Measurements from ENCODE around the gene CD52. TPM values are rescaled to one million over a fixed set of nuclear protein-coding genes. Genes with fewer than 3 reads are reported as not detected.

Gene CD52
- total RNA-seq, 3 donors from 2014 or later: 6.9 to 17.8 (median 13.1) TPM

GRCh38 chr1:26278724-26279455 lies 38.9 kb upstream of the CD52 start:
- no peak for TF ChIP-seq CTCF (IDR thresholded peaks at IDR 0.05)
- Histone ChIP-seq H3K4me1 (ENCODE audit: low read depth) (peaks cover 60% of the 10 kb centered on the region), H3K4me3 (no peak overlapping the region), H3K36me3 (ENCODE audit: low read depth) (no peaks in the 10 kb centered on the region), H3K9me3 (no peaks in the 10 kb centered on the region)
- intact Hi-C loops (cut with DNase I, micrococcal nuclease): loop anchor here (5.0 kb wide), 1 partner anchor 43 kb away; no protein-coding TSS in a partner anchor
- DNase-seq: peak; percentile 71 to 77 (median 71)
- ATAC-seq: peak; percentile 15

- Histone ChIP-seq H3K9me3 (no peaks in the 10 kb centered on the region), H3K4me1 (ENCODE audit: low read depth) (peaks cover 66% of the 10 kb centered on the region), H3K4me3 (peak within 1 kb of the TSS; percentile 91), H3K36me3 (ENCODE audit: low read depth) (no peaks in the 10 kb centered on the region)
- ATAC-seq: peak; percentile 71
- intact Hi-C loops (cut with DNase I, micrococcal nuclease): loop anchor here (5.0 kb wide), 1 partner anchor 43 kb away; no protein-coding TSS in a partner anchor
- DNase-seq: peak; percentile 91 to 95 (median 94)
- TF ChIP-seq CTCF (IDR thresholded peaks at IDR 0.05): peak; percentile 13
Observed at GRCh38 chr1:26279456-26280332, 38.1 kb upstream of the CD52 start, which contains the start of gene SH3BGRL3. Gene SH3BGRL3, plus strand, starts transcription at chr1:26280086. Its CDS starts 70 bp downstream, at chr1:26280156.

- H3K4me1 ChIP-seq (ENCODE audit: low read depth): peaks cover 67% of the 10 kb centered on the region
- TF ChIP-seq CTCF (IDR thresholded peaks at IDR 0.05): no peak
- no peak for ATAC-seq
- intact Hi-C loops (cut with DNase I, micrococcal nuclease): no loop called here
- no peaks in the 10 kb centered on the region for H3K9me3 ChIP-seq
- H3K36me3 ChIP-seq (ENCODE audit: low read depth): no peaks in the 10 kb centered on the region
- peak overlapping the region; percentile 91 for H3K4me3 ChIP-seq
- DNase-seq: peak in 2 of 3 donors; percentile 60 to 75
Observed at GRCh38 chr1:26280333-26281042, 37.3 kb upstream of the CD52 start.

- no peak for TF ChIP-seq CTCF (IDR thresholded peaks at IDR 0.05)
- H3K36me3 ChIP-seq (ENCODE audit: low read depth): no peaks in the 10 kb centered on the region
- intact Hi-C loops (cut with DNase I, micrococcal nuclease): no loop called here
- peaks cover 64% of the 10 kb centered on the region for H3K4me1 ChIP-seq (ENCODE audit: low read depth)
- no peak for DNase-seq
- no peaks in the 10 kb centered on the region for H3K9me3 ChIP-seq
- no peak overlapping the region for H3K4me3 ChIP-seq
- ATAC-seq: no peak
Observed at GRCh38 chr1:26281091-26281958, 36.4 kb upstream of the CD52 start.

Data from mucosa of descending colon (tissue), 3 donors.